K562 (cell line): ENCODE results near the gene PTOV1. TPM values are rescaled to one million over a fixed set of nuclear protein-coding genes. Genes with fewer than 3 reads are reported as not detected.

ENCODE experiments used
- CREBBP ChIP-seq: IDR thresholded peaks from one replicate; pipeline ENCODE4 v1.6.1; 2012; ENCODE audit warnings: low read depth, mild to moderate bottlenecking, control low read depth, inconsistent platforms, low read length
- HNRNPUL1 ChIP-seq: fragments of 200-400 bp; formaldehyde crosslinking; IDR thresholded peaks from 2 replicates; pipeline ENCODE4 v1.6.1; 2017; ENCODE audit warnings: low read length
- L3MBTL2 ChIP-seq: fragments of 450-650 bp; IDR thresholded peaks from 2 replicates; pipeline ENCODE4 v1.6.1; 2016; ENCODE audit warnings: mild to moderate bottlenecking, moderate library complexity
- MAZ ChIP-seq, 2 experiments: fragments of 450-650 bp in 1 of 2; sonication (generic) in 1 of 2; formaldehyde crosslinking; IDR thresholded peaks in 1 of 2; conservative IDR thresholded peaks in 1 of 2; 2 replicates each; pipeline versions ENCODE4 v1.4.0 to v1.5.0; 2020; ENCODE audit warnings: mild to moderate bottlenecking in 1 of 2, missing genetic modification reagents in 1 of 2
- MBD2 ChIP-seq: sonication (generic); IDR thresholded peaks from 2 replicates; pipeline ENCODE4 v1.6.1; 2016; ENCODE audit warnings: low read depth, borderline replicate concordance
- PHB2 ChIP-seq: fragments of 450-650 bp; IDR thresholded peaks from 2 replicates; pipeline ENCODE4 v1.6.1; 2017; ENCODE audit warnings: low read depth
- POLR3G ChIP-seq: IDR thresholded peaks from 2 replicates; pipeline ENCODE4 v1.6.1; 2011; ENCODE audit not compliant: insufficient read length, insufficient replicate concordance; ENCODE audit errors: extremely low read depth
- PURB ChIP-seq: sonication (generic); formaldehyde crosslinking; IDR thresholded peaks from 2 replicates; pipeline ENCODE4 v1.9.0; 2021; ENCODE audit warnings: low read depth, mild to moderate bottlenecking, missing genetic modification reagents
- PYGO2 ChIP-seq: fragments of 450-650 bp; IDR thresholded peaks from 2 replicates; pipeline ENCODE4 v1.6.1; 2016; ENCODE audit warnings: mild to moderate bottlenecking, missing genetic modification characterization, moderate library complexity, missing compliant biosample characterization
- RNF2 ChIP-seq: sonication (generic); IDR thresholded peaks from 2 replicates; pipeline ENCODE4 v1.6.1; 2016
- XRCC4 ChIP-seq: IDR thresholded peaks from one replicate; pipeline ENCODE4 v1.6.1; 2011; ENCODE audit not compliant: insufficient read depth, insufficient read length; ENCODE audit errors: extremely low read depth
- ZEB2 ChIP-seq: fragments of 450-650 bp; IDR thresholded peaks from 2 replicates; pipeline ENCODE4 v1.6.1; 2016
- ZNF778 ChIP-seq: fragments of 450-650 bp; formaldehyde crosslinking; IDR thresholded peaks from 2 replicates; pipeline ENCODE4 v1.4.0; 2020; ENCODE audit warnings: mild to moderate bottlenecking, moderate library complexity
- polyA plus RNA-seq, 8 experiments: library from polyadenylated mRNA; depleted of rRNA in 4 of 8; stranded (reverse) in 5 of 8; unstranded in 3 of 8; fragments of >200 nt; fragmentation: Nextera tagmentation in 2 of 8; fragmentation: Illumina TruSeq in 1 of 8; extraction: Ambion mirVana in 2 of 8; extraction: Trizol in 1 of 8; gene quantifications; 2 replicates each; pipeline versions ENCODE4 v1.2.1 to v1.2.3, GENCODE V29; 2011 to 2014; ENCODE audit warnings: inconsistent platforms in 1 of 8, missing spikeins in 1 of 8
- total RNA-seq, 7 experiments: library from RNA; depleted of rRNA in 6 of 7; stranded (reverse); fragments of >200 nt in 6 of 7; fragmentation: Illumina TruSeq in 2 of 7; extraction: Trizol in 2 of 7; gene quantifications; 2 replicates each; pipeline versions ENCODE4 v1.2.1 to v1.2.3, GENCODE V29; 2011 to 2021; ENCODE audit warnings: low replicate concordance in 1 of 7
- TF ChIP-seq, protein P1 (sequence below): IDR thresholded peaks from 2 replicates; pipeline ENCODE4 v1.6.1; 2014; ENCODE audit warnings: antibody characterized with exemption
- TF ChIP-seq, protein P2 (sequence below): fragments of 250-450 bp; sonication (Bioruptor Pico); IDR thresholded peaks from 2 replicates; pipeline ENCODE4 v1.4.0; 2020
- TF ChIP-seq, protein P3 (sequence below): sonication (generic); formaldehyde crosslinking; IDR thresholded peaks from 2 replicates; pipeline ENCODE4 v1.8.1; 2023; ENCODE audit warnings: mild to moderate bottlenecking, missing genetic modification reagents
- TF ChIP-seq, protein P4 (sequence below): sonication (generic); formaldehyde crosslinking; IDR thresholded peaks from 2 replicates; pipeline ENCODE4 v1.8.0; 2022; ENCODE audit warnings: missing genetic modification reagents, mild to moderate bottlenecking, moderate library complexity, borderline replicate concordance

PTOV1 gene
- total and polyA plus RNA-seq, 9 of the 15 experiments (the other 6 are each of a cell fraction or from before 2014, with no cell fraction given), result 4.9 to 169 (median 43.5) TPM

DNA sequence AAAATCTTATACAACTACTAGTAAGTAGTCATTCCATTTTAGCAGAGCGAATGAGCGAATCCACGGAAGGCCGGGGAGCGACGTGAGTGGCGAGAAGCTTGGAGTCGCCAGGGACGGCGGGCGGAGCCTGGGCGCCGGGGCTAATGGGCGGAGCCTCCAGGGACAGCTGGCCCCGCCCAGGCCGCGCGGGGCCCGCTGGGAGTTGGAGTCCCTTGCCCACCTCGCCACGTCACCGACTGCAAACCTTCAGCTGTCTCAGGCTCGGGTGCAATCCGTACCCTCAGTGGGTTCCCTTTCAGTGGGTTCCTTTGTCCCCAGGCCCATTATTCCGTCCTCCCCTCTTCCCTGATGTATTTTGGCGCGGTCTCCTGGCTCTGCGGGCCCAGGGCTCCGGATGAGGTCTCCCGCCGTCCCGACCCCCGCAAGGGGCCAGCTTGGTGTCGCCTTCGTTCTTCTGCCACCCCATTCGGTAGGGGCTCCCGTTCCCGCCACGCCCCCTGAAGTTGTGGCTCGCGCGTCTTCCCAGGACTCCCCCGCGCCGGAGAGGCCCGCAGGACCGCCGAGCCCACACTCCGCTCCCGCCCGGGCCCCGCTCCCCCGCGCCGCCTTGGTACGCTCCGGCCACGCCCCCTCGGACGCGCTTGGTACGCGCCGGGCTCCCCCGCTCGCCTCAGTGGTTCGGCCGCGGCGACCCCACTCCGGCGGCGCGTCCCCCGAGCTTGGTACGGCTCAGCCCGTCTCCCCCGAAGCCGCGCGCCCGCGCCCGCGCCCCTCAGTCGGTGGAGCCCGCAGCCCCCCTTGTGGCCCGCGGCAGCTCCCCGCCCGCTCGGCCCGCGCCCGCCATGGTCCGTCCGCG lies at the start of gene PTOV1 (continued):
- TF ChIP-seq, protein P1, sequence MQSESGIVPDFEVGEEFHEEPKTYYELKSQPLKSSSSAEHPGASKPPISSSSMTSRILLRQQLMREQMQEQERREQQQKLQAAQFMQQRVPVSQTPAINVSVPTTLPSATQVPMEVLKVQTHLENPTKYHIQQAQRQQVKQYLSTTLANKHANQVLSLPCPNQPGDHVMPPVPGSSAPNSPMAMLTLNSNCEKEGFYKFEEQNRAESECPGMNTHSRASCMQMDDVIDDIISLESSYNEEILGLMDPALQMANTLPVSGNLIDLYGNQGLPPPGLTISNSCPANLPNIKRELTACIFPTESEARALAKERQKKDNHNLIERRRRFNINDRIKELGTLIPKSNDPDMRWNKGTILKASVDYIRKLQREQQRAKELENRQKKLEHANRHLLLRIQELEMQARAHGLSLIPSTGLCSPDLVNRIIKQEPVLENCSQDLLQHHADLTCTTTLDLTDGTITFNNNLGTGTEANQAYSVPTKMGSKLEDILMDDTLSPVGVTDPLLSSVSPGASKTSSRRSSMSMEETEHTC, result no peak
- no peak for TF ChIP-seq PURB (CRISPR knock-in tag)
- TF ChIP-seq XRCC4, result no peak
- TF ChIP-seq HNRNPUL1, result no peak
- TF ChIP-seq, protein P2, sequence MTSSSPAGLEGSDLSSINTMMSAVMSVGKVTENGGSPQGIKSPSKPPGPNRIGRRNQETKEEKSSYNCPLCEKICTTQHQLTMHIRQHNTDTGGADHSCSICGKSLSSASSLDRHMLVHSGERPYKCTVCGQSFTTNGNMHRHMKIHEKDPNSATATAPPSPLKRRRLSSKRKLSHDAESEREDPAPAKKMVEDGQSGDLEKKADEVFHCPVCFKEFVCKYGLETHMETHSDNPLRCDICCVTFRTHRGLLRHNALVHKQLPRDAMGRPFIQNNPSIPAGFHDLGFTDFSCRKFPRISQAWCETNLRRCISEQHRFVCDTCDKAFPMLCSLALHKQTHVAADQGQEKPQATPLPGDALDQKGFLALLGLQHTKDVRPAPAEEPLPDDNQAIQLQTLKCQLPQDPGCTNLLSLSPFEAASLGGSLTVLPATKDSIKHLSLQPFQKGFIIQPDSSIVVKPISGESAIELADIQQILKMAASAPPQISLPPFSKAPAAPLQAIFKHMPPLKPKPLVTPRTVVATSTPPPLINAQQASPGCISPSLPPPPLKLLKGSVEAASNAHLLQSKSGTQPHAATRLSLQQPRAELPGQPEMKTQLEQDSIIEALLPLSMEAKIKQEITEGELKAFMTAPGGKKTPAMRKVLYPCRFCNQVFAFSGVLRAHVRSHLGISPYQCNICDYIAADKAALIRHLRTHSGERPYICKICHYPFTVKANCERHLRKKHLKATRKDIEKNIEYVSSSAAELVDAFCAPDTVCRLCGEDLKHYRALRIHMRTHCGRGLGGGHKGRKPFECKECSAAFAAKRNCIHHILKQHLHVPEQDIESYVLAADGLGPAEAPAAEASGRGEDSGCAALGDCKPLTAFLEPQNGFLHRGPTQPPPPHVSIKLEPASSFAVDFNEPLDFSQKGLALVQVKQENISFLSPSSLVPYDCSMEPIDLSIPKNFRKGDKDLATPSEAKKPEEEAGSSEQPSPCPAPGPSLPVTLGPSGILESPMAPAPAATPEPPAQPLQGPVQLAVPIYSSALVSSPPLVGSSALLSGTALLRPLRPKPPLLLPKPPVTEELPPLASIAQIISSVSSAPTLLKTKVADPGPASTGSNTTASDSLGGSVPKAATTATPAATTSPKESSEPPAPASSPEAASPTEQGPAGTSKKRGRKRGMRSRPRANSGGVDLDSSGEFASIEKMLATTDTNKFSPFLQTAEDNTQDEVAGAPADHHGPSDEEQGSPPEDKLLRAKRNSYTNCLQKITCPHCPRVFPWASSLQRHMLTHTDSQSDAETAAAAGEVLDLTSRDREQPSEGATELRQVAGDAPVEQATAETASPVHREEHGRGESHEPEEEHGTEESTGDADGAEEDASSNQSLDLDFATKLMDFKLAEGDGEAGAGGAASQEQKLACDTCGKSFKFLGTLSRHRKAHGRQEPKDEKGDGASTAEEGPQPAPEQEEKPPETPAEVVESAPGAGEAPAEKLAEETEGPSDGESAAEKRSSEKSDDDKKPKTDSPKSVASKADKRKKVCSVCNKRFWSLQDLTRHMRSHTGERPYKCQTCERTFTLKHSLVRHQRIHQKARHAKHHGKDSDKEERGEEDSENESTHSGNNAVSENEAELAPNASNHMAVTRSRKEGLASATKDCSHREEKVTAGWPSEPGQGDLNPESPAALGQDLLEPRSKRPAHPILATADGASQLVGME (CRISPR knock-in tag), result no peak
- peak; percentile 92 for TF ChIP-seq MBD2
- peak; percentile 63; the same call in 1 of the 2 replicates for TF ChIP-seq RNF2
- no peak for TF ChIP-seq PYGO2 (tag)
- no peak for TF ChIP-seq POLR3G
- TF ChIP-seq L3MBTL2, result peak; percentile 74
- TF ChIP-seq, protein P3, sequence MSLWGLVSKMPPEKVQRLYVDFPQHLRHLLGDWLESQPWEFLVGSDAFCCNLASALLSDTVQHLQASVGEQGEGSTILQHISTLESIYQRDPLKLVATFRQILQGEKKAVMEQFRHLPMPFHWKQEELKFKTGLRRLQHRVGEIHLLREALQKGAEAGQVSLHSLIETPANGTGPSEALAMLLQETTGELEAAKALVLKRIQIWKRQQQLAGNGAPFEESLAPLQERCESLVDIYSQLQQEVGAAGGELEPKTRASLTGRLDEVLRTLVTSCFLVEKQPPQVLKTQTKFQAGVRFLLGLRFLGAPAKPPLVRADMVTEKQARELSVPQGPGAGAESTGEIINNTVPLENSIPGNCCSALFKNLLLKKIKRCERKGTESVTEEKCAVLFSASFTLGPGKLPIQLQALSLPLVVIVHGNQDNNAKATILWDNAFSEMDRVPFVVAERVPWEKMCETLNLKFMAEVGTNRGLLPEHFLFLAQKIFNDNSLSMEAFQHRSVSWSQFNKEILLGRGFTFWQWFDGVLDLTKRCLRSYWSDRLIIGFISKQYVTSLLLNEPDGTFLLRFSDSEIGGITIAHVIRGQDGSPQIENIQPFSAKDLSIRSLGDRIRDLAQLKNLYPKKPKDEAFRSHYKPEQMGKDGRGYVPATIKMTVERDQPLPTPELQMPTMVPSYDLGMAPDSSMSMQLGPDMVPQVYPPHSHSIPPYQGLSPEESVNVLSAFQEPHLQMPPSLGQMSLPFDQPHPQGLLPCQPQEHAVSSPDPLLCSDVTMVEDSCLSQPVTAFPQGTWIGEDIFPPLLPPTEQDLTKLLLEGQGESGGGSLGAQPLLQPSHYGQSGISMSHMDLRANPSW (CRISPR knock-in tag), result peak; percentile 53
- TF ChIP-seq PHB2, result no peak; the same call in 1 of the 2 replicates
- TF ChIP-seq, protein P4, sequence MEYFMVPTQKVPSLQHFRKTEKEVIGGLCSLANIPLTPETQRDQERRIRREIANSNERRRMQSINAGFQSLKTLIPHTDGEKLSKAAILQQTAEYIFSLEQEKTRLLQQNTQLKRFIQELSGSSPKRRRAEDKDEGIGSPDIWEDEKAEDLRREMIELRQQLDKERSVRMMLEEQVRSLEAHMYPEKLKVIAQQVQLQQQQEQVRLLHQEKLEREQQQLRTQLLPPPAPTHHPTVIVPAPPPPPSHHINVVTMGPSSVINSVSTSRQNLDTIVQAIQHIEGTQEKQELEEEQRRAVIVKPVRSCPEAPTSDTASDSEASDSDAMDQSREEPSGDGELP (CRISPR knock-in tag), result peak; percentile 97
- TF ChIP-seq CREBBP, result no peak
- TF ChIP-seq MAZ (CRISPR knock-in tag; conservative IDR thresholded peaks at IDR 0.05 in 1 of 2, IDR thresholded peaks at IDR 0.05 in 1 of 2), result peak in 1 of 2 experiments; percentile 85
- TF ChIP-seq ZNF778 (CRISPR knock-in tag), result no peak
- 0 out of 2 replicates have a peak, but pooled peaks have one; percentile 24 for TF ChIP-seq ZEB2
